MM.1S (cell line): ENCODE measurements around the gene FAM83E.

Experiments
- DNase-seq: peaks from one replicate; pipeline ENCODE4 v3.0.0-alpha.2; 2015
- H2AFZ ChIP-seq: fragments of 300-600 bp; sonication (generic); 2 replicates; pipeline ENCODE4 v1.6.0; 2016; ENCODE audit warnings: antibody characterized with exemption, low read length
- H3F3A ChIP-seq: fragments of 300-600 bp; sonication (generic); 2 replicates; pipeline ENCODE4 v1.6.1; 2016; ENCODE audit warnings: mild to moderate bottlenecking, antibody characterized with exemption, low read length, moderate library complexity, mixed read lengths; ENCODE audit not compliant: insufficient read depth
- H3K27ac ChIP-seq: fragments of 300-600 bp; sonication (generic); 2 replicates; pipeline ENCODE4 v1.5.1; 2016; ENCODE audit warnings: mild to moderate bottlenecking, low read length
- H3K27me3 ChIP-seq: fragments of 300-600 bp; sonication (generic); replicated peaks from 2 replicates; pipeline ENCODE4 v1.6.0; 2016; ENCODE audit warnings: low read length; ENCODE audit not compliant: insufficient read depth
- H3K36me3 ChIP-seq: fragments of 300-600 bp; sonication (generic); replicated peaks from 2 replicates; pipeline ENCODE4 v1.6.1; 2016; ENCODE audit warnings: mild to moderate bottlenecking, low read length, mixed read lengths; ENCODE audit not compliant: insufficient read depth
- H3K4me1 ChIP-seq: fragments of 300-600 bp; sonication (generic); 2 replicates; pipeline ENCODE4 v1.6.1; 2016; ENCODE audit warnings: low read length, mixed read lengths
- H3K4me2 ChIP-seq: fragments of 300-600 bp; sonication (generic); 2 replicates; pipeline ENCODE4 v1.6.0; 2016; ENCODE audit warnings: low read depth, low read length
- H3K4me3 ChIP-seq: fragments of 300-600 bp; sonication (generic); 2 replicates; pipeline ENCODE4 v1.5.1; 2016; ENCODE audit warnings: low read length, mixed read lengths
- H3K79me2 ChIP-seq: fragments of 300-600 bp; sonication (generic); 2 replicates; pipeline ENCODE4 v1.6.1; 2016; ENCODE audit warnings: mixed run types, low read length, mixed read lengths
- H3K9ac ChIP-seq: fragments of 300-600 bp; sonication (generic); 2 replicates; pipeline ENCODE4 v1.6.1; 2016; ENCODE audit warnings: low read length, mixed read lengths
- H3K9me2 ChIP-seq: fragments of 300-600 bp; sonication (generic); replicated peaks from 2 replicates; pipeline ENCODE4 v1.6.1; 2016; ENCODE audit warnings: mild to moderate bottlenecking, low read length, mixed read lengths; ENCODE audit not compliant: insufficient read depth
- H3K9me3 ChIP-seq: fragments of 300-600 bp; sonication (generic); replicated peaks from 2 replicates; pipeline ENCODE4 v1.6.1; 2016; ENCODE audit warnings: mild to moderate bottlenecking, low read length, mixed read lengths; ENCODE audit not compliant: insufficient read depth
- H4K20me1 ChIP-seq: fragments of 300-600 bp; sonication (generic); 2 replicates; pipeline ENCODE4 v1.6.1; 2016; ENCODE audit warnings: mild to moderate bottlenecking, low read length, moderate library complexity, mixed read lengths; ENCODE audit not compliant: insufficient read depth
- CTCF ChIP-seq: fragments of 300-600 bp; sonication (generic); IDR thresholded peaks from 2 replicates; pipeline ENCODE4 v1.5.1; 2016; ENCODE audit warnings: antibody characterized with exemption, low read length, mixed read lengths
- EZH2 ChIP-seq: fragments of 300-600 bp; sonication (generic); optimal IDR thresholded peaks from 2 replicates; pipeline ENCODE3; 2017; ENCODE audit warnings: low read depth, mild to moderate bottlenecking, antibody characterized with exemption, low read length, mixed read lengths
- EZH2phosphoT487 ChIP-seq: fragments of 300-600 bp; sonication (generic); IDR thresholded peaks from 2 replicates; pipeline ENCODE4 v1.6.1; 2018; ENCODE audit warnings: antibody characterized with exemption, low read length

FAM83E gene

GRCh38 chr19:48637449-48637947 lies 22.6 kb upstream of the FAM83E start:
- no peaks in the 10 kb centered on the region for H3K79me2 ChIP-seq
- H2AFZ ChIP-seq: peak overlapping the region; percentile 84
- H3F3A ChIP-seq: peaks cover 30% of the 10 kb centered on the region
- no peaks in the 10 kb centered on the region for H4K20me1 ChIP-seq
- H3K4me3 ChIP-seq: peak overlapping the region; percentile 72
- H3K27ac ChIP-seq: peak overlapping the region; percentile 91
- DNase-seq: peak; percentile 99
- peak overlapping the region; percentile 95 for H3K4me2 ChIP-seq
- H3K27me3 ChIP-seq: peaks cover 14% of the 10 kb centered on the region
- no peaks in the 10 kb centered on the region for H3K9me2 ChIP-seq
- TF ChIP-seq CTCF (no peak), EZH2 (no peak), EZH2phosphoT487 (no peak)
- H3K9ac ChIP-seq: peak overlapping the region; percentile 75
- no peaks in the 10 kb centered on the region for H3K9me3 ChIP-seq
- H3K36me3 ChIP-seq: no peaks in the 10 kb centered on the region
- peaks cover 31% of the 10 kb centered on the region for H3K4me1 ChIP-seq

DNA sequence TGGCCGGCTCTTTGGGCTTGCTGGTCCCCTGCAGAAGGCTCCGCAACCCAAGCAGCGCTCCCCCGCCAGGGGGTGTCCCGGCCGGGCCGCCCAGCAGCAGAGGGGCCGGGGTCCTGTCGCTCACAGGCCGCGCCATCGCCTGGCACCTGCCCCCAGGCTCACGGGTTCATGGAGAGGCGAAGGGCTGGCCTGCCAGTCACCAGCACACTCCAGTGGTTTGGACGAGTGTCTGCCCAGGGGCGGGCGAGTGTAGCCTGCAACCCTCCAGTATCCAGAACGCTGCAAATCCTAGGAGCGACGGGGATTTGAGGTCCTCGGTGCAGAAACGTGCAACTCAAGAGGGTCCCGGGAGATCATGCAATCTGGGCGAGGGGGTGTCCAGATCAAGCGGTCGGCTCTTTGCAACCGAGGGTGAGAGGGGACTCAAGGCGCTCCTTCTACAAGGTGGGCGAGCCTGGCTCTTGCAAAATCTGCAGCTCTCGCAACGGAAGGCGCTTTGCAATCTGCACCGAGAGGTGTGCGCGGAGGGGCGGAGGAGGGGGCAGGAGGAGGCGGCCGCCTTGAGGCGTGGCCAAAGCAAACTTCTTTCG lies 22.1 kb upstream of the FAM83E start, which contains the start of gene DBP:
TSS of gene DBP (minus strand) at position 521 of the 590 bp plus-strand sequence. CDS start at position 136, 385 bp downstream.
- no peaks in the 10 kb centered on the region for H4K20me1 ChIP-seq
- H3K79me2 ChIP-seq: no peaks in the 10 kb centered on the region
- peaks cover 30% of the 10 kb centered on the region for H3F3A ChIP-seq
- no peaks in the 10 kb centered on the region for H3K36me3 ChIP-seq
- peaks cover 32% of the 10 kb centered on the region for H3K4me1 ChIP-seq
- H3K27ac ChIP-seq: peak within 1 kb of the TSS; percentile 91
- peak within 1 kb of the TSS; percentile 84 for H2AFZ ChIP-seq
- H3K9me2 ChIP-seq: no peaks in the 10 kb centered on the region
- H3K4me2 ChIP-seq: peak within 1 kb of the TSS; percentile 95
- no peaks in the 10 kb centered on the region for H3K9me3 ChIP-seq
- peak within 1 kb of the TSS; percentile 75 for H3K9ac ChIP-seq
- DNase-seq: no peak
- TF ChIP-seq EZH2phosphoT487: no peak
- peak; percentile 14 for TF ChIP-seq CTCF
- H3K4me3 ChIP-seq: peak within 1 kb of the TSS; percentile 72
- peaks cover 8% of the 10 kb centered on the region for H3K27me3 ChIP-seq

DNA sequence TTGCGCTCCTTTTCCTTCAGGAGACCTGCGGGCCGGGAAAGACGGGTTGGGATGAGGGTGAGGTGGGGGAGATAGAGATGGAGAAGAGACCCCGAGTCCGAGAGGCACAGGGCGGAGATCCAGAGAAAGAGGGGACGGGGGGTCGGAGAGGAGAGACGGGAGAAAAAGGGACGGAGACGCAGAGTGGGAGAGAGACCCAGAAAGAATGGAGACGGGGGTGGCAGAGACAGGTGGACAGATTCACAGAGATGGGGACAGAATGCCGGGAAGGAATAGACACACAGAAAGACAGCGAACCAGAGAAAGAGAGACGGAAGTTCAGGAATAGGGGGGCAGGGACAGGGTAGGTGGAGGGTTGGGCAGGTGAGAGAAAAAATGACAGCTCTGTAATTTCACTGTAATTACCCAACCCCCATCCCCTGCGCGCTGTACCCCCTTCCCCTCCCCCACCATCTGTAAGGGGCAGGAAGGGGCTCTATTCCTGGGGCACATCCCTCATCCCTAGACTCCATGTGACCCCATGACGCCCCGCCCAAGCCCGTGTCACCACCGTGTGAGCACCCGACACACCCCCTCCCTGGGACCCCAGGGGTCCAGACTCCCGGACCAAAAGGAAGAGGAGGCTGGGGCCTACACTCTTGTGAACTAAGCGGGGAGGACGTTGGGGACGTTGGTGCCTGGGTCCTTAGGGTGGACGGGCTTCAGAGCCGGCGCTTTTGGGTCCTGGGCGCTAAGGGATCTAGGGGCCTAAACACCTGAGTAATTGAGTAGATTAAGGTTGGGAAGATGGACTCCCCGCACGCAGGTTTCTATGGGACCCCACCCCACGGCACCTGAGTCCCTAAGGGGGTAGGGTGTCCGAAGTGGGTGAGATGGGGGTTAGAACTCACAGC lies 21.3 kb upstream of the FAM83E start:
- peak overlapping the region; percentile 95 for H3K4me2 ChIP-seq
- no peaks in the 10 kb centered on the region for H4K20me1 ChIP-seq
- peak overlapping the region; percentile 72 for H3K4me3 ChIP-seq
- no peak for DNase-seq
- peak overlapping the region; percentile 91; the same call in 1 of the 2 replicates for H3K27ac ChIP-seq
- peak overlapping the region; percentile 72 for H3K9ac ChIP-seq
- H3K79me2 ChIP-seq: no peaks in the 10 kb centered on the region
- H3K27me3 ChIP-seq: peaks cover 2% of the 10 kb centered on the region; the same call in 1 of the 2 replicates
- no peaks in the 10 kb centered on the region for H3K36me3 ChIP-seq
- H2AFZ ChIP-seq: peak overlapping the region; percentile 66
- peaks cover 32% of the 10 kb centered on the region for H3K4me1 ChIP-seq
- TF ChIP-seq CTCF (no peak), EZH2phosphoT487 (no peak), EZH2 (no peak)
- no peaks in the 10 kb centered on the region for H3K9me3 ChIP-seq
- peaks cover 35% of the 10 kb centered on the region for H3F3A ChIP-seq
- H3K9me2 ChIP-seq: no peaks in the 10 kb centered on the region
